Esophagus muscularis mucosa (tissue), 4 donors: ENCODE data around the gene POU4F2.

Experiments
- EP300 ChIP-seq: sonication (generic); formaldehyde crosslinking; IDR thresholded peaks from one replicate; pipeline ENCODE4 v1.6.1; 2017; ENCODE audit warnings: antibody characterized with exemption
- POLR2A ChIP-seq: fragments of 450-650 bp; IDR thresholded peaks from one replicate; pipeline ENCODE4 v1.6.1; 2017; ENCODE audit warnings: antibody characterized with exemption, moderate library complexity, mild to moderate bottlenecking, low read depth
- TF ChIP-seq, protein P1 (sequence below), 3 experiments: fragments of 200-600 bp in 2 of 3; fragments of 450-650 bp in 1 of 3; sonication (generic) in 2 of 3; IDR thresholded peaks; one replicate each; pipeline ENCODE4 v1.5.1; 2017 to 2019; ENCODE audit warnings: antibody characterized with exemption in 3 of 3, mild to moderate bottlenecking in 2 of 3, moderate library complexity in 1 of 3

DNA sequence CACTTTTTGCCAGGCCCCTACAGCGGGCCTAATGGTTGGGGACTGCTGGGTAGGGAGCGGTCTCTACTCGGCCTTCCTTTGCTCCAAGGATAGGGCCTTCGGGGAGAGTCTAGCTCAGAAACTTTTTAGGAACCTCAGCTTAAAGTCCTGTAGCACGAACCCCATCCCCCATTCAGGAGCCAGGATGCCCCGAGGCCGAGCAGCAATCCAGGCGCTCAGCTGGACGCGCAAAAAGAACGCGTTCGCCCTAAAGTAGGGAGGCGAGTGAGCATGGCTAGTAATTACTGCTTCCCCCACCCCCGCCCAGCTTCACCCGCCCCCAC lies 9.7 kb downstream of the POU4F2 start:
- TF ChIP-seq, protein P1, sequence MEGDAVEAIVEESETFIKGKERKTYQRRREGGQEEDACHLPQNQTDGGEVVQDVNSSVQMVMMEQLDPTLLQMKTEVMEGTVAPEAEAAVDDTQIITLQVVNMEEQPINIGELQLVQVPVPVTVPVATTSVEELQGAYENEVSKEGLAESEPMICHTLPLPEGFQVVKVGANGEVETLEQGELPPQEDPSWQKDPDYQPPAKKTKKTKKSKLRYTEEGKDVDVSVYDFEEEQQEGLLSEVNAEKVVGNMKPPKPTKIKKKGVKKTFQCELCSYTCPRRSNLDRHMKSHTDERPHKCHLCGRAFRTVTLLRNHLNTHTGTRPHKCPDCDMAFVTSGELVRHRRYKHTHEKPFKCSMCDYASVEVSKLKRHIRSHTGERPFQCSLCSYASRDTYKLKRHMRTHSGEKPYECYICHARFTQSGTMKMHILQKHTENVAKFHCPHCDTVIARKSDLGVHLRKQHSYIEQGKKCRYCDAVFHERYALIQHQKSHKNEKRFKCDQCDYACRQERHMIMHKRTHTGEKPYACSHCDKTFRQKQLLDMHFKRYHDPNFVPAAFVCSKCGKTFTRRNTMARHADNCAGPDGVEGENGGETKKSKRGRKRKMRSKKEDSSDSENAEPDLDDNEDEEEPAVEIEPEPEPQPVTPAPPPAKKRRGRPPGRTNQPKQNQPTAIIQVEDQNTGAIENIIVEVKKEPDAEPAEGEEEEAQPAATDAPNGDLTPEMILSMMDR (IDR thresholded peaks at IDR 0.05): no peak
- TF ChIP-seq POLR2A (no peak), EP300 (no peak)
